SK-N-MC (cell line): ENCODE measurements around the gene PVALEF.
"Not testable (repeated sequence)": the region's sequence is repeated elsewhere in the genome, so short reads cannot be mapped to it uniquely, and the experiment has no call there.

Experiments
- DNase-seq: peaks from one replicate; pipeline ENCODE4 v3.0.0-alpha.2; 2011; ENCODE audit warnings: low read depth, low spot score
- H3K27ac ChIP-seq: fragments of 200-600 bp; sonication (generic); 2 replicates; pipeline ENCODE4 v1.5.1; 2016; ENCODE audit warnings: mixed run types
- H3K36me3 ChIP-seq: fragments of 200-600 bp; sonication (generic); 2 replicates; pipeline ENCODE4 v1.6.1; 2017; ENCODE audit warnings: antibody characterized with exemption, low read length, mixed read lengths; ENCODE audit not compliant: insufficient read depth
- H3K4me3 ChIP-seq: fragments of 200-600 bp; sonication (generic); 2 replicates; pipeline ENCODE4 v1.5.1; 2016
- H3K9ac ChIP-seq: fragments of 200-600 bp; sonication (generic); 2 replicates; pipeline ENCODE4 v1.8.0; 2017; ENCODE audit warnings: mixed run types, mixed read lengths; ENCODE audit not compliant: insufficient read length
- H3K9me3 ChIP-seq: fragments of 200-600 bp; sonication (generic); 2 replicates; pipeline ENCODE4 v1.6.1; 2017; ENCODE audit warnings: low read depth, mild to moderate bottlenecking, antibody characterized with exemption, low read length, moderate library complexity, mixed read lengths
- EZH2 ChIP-seq: fragments of 200-600 bp; sonication (generic); IDR thresholded peaks from one replicate; pipeline ENCODE4 v1.6.1; 2017; ENCODE audit warnings: antibody characterized with exemption
- FOXP2 ChIP-seq: optimal IDR thresholded peaks from 2 replicates; pipeline ENCODE3; 2011; ENCODE audit warnings: mild to moderate bottlenecking, moderate library complexity; ENCODE audit not compliant: insufficient read depth; ENCODE audit errors: extremely low read length, control extremely low read depth
- POLR2AphosphoS5 ChIP-seq: IDR thresholded peaks from 2 replicates; pipeline ENCODE4 v1.6.1; 2012; ENCODE audit warnings: mild to moderate bottlenecking, low read depth, low read length, borderline replicate concordance

Gene PVALEF

DNA sequence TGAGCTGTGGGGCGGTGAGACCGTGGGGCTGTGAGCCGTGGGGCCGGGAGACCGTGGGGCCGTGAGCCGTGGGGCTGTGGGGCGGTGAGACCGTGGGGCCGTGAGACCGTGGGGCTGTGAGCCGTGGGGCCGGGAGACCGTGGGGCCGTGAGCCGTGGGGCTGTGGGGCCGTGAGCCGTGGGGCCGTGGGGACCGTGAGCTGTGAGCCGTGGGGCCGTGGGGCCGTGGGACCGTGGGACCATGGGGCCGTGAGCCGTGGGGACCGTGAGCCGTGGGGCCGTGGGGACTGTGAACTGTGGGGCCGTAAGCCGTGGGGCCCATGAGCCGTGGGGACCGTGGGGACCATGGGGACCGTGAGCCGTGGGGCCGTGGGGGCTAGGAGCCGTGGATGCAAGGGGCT is 24.6 kb upstream of the PVALEF start:
- TF ChIP-seq EZH2 (no peak), POLR2AphosphoS5 (no peak), FOXP2 (no peak)
- H3K9ac ChIP-seq, result no peak overlapping the region
- no peak overlapping the region for H3K4me3 ChIP-seq
- H3K9me3 ChIP-seq, result no peaks in the 10 kb centered on the region
- DNase-seq, result no peak
- H3K27ac ChIP-seq, result no peak overlapping the region
- no peaks in the 10 kb centered on the region for H3K36me3 ChIP-seq

DNA sequence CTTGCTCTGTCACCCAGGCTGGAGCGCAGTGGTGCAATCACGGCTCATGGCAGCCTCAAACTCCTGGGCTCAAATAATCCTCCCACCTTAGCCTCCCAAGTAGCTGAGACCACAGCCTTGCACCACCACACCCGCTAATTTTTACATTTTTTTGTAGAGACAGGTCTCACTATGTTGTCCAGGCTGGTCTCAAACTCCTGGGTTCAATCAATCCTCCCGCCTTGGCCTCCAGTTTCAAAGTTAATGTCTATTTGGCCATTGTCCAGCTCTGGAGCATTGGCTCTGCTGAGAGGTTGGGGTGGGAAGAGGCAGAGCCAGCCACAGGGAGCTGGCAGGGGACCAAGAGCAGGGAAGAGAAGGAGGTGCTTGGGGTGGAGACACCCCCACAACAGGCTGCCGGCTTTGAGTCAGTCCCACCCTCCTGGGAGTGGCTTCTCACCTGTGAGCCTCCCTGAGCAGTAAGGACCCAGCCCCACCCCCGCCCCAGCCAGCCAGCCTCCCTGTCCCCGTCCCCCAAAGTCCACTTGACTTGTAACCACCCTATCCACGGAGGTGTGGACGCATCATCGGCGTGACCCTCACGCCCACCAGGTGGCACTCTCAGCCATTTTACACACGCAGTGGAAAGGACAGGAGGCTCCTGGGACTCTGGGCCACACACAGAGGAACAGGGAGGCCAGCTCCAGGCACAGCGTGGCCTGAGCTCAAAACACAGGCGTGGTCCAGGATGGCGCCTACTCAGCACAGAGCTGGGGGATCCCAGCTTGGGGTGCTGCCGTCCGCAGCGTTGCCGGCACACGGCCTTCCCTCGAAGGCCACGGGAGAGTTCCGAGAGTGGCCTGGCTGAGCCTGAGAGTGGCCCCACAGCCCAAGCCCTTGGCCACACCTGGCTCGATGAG is 22.8 kb upstream of the PVALEF start:
- Histone ChIP-seq H3K36me3 (no peaks in the 10 kb centered on the region), H3K9me3 (no peaks in the 10 kb centered on the region), H3K27ac (no peak overlapping the region), H3K4me3 (no peak overlapping the region), H3K9ac (no peak overlapping the region)
- TF ChIP-seq FOXP2, result peak; percentile 48
- TF ChIP-seq EZH2, result no peak
- TF ChIP-seq POLR2AphosphoS5, result no peak
- peak; percentile 20 for DNase-seq

- no peak overlapping the region for H3K9ac ChIP-seq
- H3K9me3 ChIP-seq, result no peaks in the 10 kb centered on the region
- H3K27ac ChIP-seq, result no peak overlapping the region
- no peak overlapping the region for H3K4me3 ChIP-seq
- no peak for DNase-seq
- TF ChIP-seq EZH2, result no peak
- TF ChIP-seq FOXP2, result no peak
- no peak for TF ChIP-seq POLR2AphosphoS5
- no peaks in the 10 kb centered on the region for H3K36me3 ChIP-seq
Measured at GRCh38 chr17:81143200-81143527, 22.1 kb upstream of the PVALEF start.

GRCh38 chr17:81143717-81144422 is 21.4 kb upstream of the PVALEF start:
- no peak overlapping the region for H3K27ac ChIP-seq
- no peak overlapping the region for H3K4me3 ChIP-seq
- TF ChIP-seq EZH2, result no peak
- DNase-seq, result no peak
- no peaks in the 10 kb centered on the region for H3K9me3 ChIP-seq
- no peaks in the 10 kb centered on the region for H3K36me3 ChIP-seq
- no peak overlapping the region for H3K9ac ChIP-seq

- no peak overlapping the region for H3K9ac ChIP-seq
- H3K36me3 ChIP-seq, result no peaks in the 10 kb centered on the region
- TF ChIP-seq POLR2AphosphoS5, result no peak
- no peak for TF ChIP-seq EZH2
- no peak for TF ChIP-seq FOXP2
- no peak overlapping the region for H3K27ac ChIP-seq
- no peak for DNase-seq
- no peaks in the 10 kb centered on the region for H3K9me3 ChIP-seq
- H3K4me3 ChIP-seq, result no peak overlapping the region
Measured at GRCh38 chr17:81144423-81144781, 20.9 kb upstream of the PVALEF start.

DNA sequence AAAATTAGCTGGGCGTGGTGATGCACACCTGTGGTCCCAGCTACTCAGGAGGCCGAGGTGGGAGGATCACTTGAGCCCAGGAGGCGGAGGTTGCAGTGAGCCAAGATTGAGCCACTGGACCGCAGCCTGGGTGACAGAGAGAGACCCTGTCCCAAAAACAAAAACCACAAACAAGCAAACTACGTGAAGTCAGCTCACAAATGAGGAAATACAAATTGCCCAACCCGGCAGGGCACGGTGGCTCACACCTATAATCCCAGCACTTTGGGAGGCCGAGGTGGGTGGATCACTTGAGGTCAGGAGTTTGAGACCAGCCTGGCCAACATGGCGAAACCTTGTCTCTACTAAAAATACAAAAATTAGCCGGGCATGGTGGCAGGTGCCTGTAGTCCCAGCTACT is 19.1 kb upstream of the PVALEF start:
- H3K9ac ChIP-seq, H3K27ac ChIP-seq, DNase-seq, H3K4me3 ChIP-seq, H3K36me3 ChIP-seq, H3K9me3 ChIP-seq: not testable (repeated sequence)

- no peak for DNase-seq
- Histone ChIP-seq H3K27ac (no peak overlapping the region), H3K4me3 (no peak overlapping the region), H3K36me3 (no peaks in the 10 kb centered on the region), H3K9me3 (no peaks in the 10 kb centered on the region), H3K9ac (no peak overlapping the region)
- TF ChIP-seq POLR2AphosphoS5 (no peak), EZH2 (no peak), FOXP2 (no peak)
Measured at GRCh38 chr17:81147701-81148100, 17.6 kb upstream of the PVALEF start.

GRCh38 chr17:81148571-81148970 is 16.7 kb upstream of the PVALEF start:
- no peak overlapping the region for H3K4me3 ChIP-seq
- H3K9me3 ChIP-seq, result no peaks in the 10 kb centered on the region
- no peak for TF ChIP-seq POLR2AphosphoS5
- TF ChIP-seq FOXP2, result no peak
- TF ChIP-seq EZH2, result no peak
- no peak overlapping the region for H3K9ac ChIP-seq
- no peak for DNase-seq
- no peaks in the 10 kb centered on the region for H3K36me3 ChIP-seq
- H3K27ac ChIP-seq, result no peak overlapping the region

GRCh38 chr17:81148986-81149533 is 16.2 kb upstream of the PVALEF start:
- no peaks in the 10 kb centered on the region for H3K36me3 ChIP-seq
- H3K9ac ChIP-seq, result no peak overlapping the region
- no peaks in the 10 kb centered on the region for H3K9me3 ChIP-seq
- TF ChIP-seq FOXP2 (no peak), POLR2AphosphoS5 (no peak), EZH2 (no peak)
- no peak for DNase-seq
- H3K4me3 ChIP-seq, result no peak overlapping the region
- no peak overlapping the region for H3K27ac ChIP-seq
